ENCODE measurements around the gene MAGI2. TPM values are rescaled to one million over a fixed set of nuclear protein-coding genes. Genes with fewer than 3 reads are reported as not detected.

MAGI2 gene
- total and polyA plus RNA-seq, 9 donors: 7.1 to 20.4 (median 18.7) TPM

- TF ChIP-seq EP300 (IDR thresholded peaks at IDR 0.05): no peak
- no peak for TF ChIP-seq CTCF (IDR thresholded peaks at IDR 0.05)
- TF ChIP-seq POLR2A (IDR thresholded peaks at IDR 0.05): no peak
Measured at GRCh38 chr7:78203042-78203720, 1250.3 kb downstream of the MAGI2 start.

GRCh38 chr7:78198756-78199155, 1254.7 kb downstream of the MAGI2 start:
- TF ChIP-seq EP300 (IDR thresholded peaks at IDR 0.05): no peak
- TF ChIP-seq POLR2A (IDR thresholded peaks at IDR 0.05): no peak
- no peak for TF ChIP-seq CTCF (IDR thresholded peaks at IDR 0.05)

More at GRCh38 chr7:78203042-78203720, 1250.3 kb downstream of the MAGI2 start:
- no peaks in the 10 kb centered on the region for H3K27me3 ChIP-seq
- WGBS, 3 donors: 88 to 96% (median 95%) methylated on average over 7 of the region's 7 CpGs
- DNase-seq: no peak
- H3K4me3 ChIP-seq: no peak overlapping the region
- no peak overlapping the region for H3K27ac ChIP-seq
- no peaks in the 10 kb centered on the region for H3K36me3 ChIP-seq
- H3K4me1 ChIP-seq (ENCODE audit: insufficient read depth): no peaks in the 10 kb centered on the region
- H3K9me3 ChIP-seq: no peaks in the 10 kb centered on the region
- intact Hi-C loops (cut with DNase I): no loop called here

GRCh38 chr7:78197447-78197846, 1256.0 kb downstream of the MAGI2 start:
- no peak overlapping the region for H3K4me3 ChIP-seq
- intact Hi-C loops (cut with DNase I): no loop called here
- no peaks in the 10 kb centered on the region for H3K36me3 ChIP-seq
- no peak for TF ChIP-seq CTCF (IDR thresholded peaks at IDR 0.05)
- TF ChIP-seq EP300 (IDR thresholded peaks at IDR 0.05): no peak
- no peak for TF ChIP-seq POLR2A (IDR thresholded peaks at IDR 0.05)
- 93 to 100% (median 94%) methylated on average over 1 of the region's 1 CpG for WGBS, 3 donors
- no peak overlapping the region for H3K27ac ChIP-seq
- H3K4me1 ChIP-seq (ENCODE audit: insufficient read depth): no peaks in the 10 kb centered on the region
- no peaks in the 10 kb centered on the region for H3K27me3 ChIP-seq
- no peaks in the 10 kb centered on the region for H3K9me3 ChIP-seq
- no peak for DNase-seq

More at GRCh38 chr7:78198756-78199155, 1254.7 kb downstream of the MAGI2 start:
- H3K36me3 ChIP-seq: no peaks in the 10 kb centered on the region
- no peak for DNase-seq
- no peaks in the 10 kb centered on the region for H3K4me1 ChIP-seq (ENCODE audit: insufficient read depth)
- no peaks in the 10 kb centered on the region for H3K9me3 ChIP-seq
- intact Hi-C loops (cut with DNase I): no loop called here
- no peak overlapping the region for H3K27ac ChIP-seq
- 96 to 98% (median 97%) methylated on average over 3 of the region's 3 CpGs for WGBS, 3 donors
- no peaks in the 10 kb centered on the region for H3K27me3 ChIP-seq
- H3K4me3 ChIP-seq: no peak overlapping the region

- intact Hi-C loops (cut with DNase I): no loop called here
- no peaks in the 10 kb centered on the region for H3K27me3 ChIP-seq
- WGBS, 3 donors: 85 to 89% (median 88%) methylated on average over 6 of the region's 6 CpGs
- no peak overlapping the region for H3K4me3 ChIP-seq
- no peaks in the 10 kb centered on the region for H3K4me1 ChIP-seq (ENCODE audit: insufficient read depth)
- H3K36me3 ChIP-seq: no peaks in the 10 kb centered on the region
- H3K9me3 ChIP-seq: no peaks in the 10 kb centered on the region
- TF ChIP-seq CTCF (IDR thresholded peaks at IDR 0.05) (no peak), EP300 (IDR thresholded peaks at IDR 0.05) (no peak), POLR2A (IDR thresholded peaks at IDR 0.05) (no peak)
- H3K27ac ChIP-seq: no peak overlapping the region
- no peak for DNase-seq
Measured at GRCh38 chr7:78195281-78195680, 1258.2 kb downstream of the MAGI2 start.

All from ovary (tissue), 9 donors.